Measurements from ENCODE around the gene USP9X. TPM values are rescaled to one million over a fixed set of nuclear protein-coding genes. Genes with fewer than 3 reads are reported as not detected.

The USP9X gene
- total RNA-seq, 1 experiment from 2014 or later: 163 TPM

GRCh38 chrX:41153957-41154356 lies 68.7 kb downstream of the USP9X start:
- H3K36me3 Mint-ChIP-seq: peaks cover 62% of the 10 kb centered on the region
- no peaks in the 10 kb centered on the region for H3K9me3 Mint-ChIP-seq
- no peak for TF ChIP-seq RORB (CRISPR knock-in tag; IDR thresholded peaks at IDR 0.05)
- no peak for TF ChIP-seq ZMAT4 (CRISPR knock-in tag; IDR thresholded peaks at IDR 0.05)
- peak overlapping the region; percentile 60; the same call in 1 of the 2 replicates for H3K27ac Mint-ChIP-seq
- no peak for ATAC-seq
- peaks cover 9% of the 10 kb centered on the region for H3K4me1 Mint-ChIP-seq
- ChIA-PET CTCF (interaction anchor here (1.0 kb wide), 1 partner anchor 26 kb away, joined by 4 read pairs; no protein-coding TSS in a partner anchor), POLR2A (no interaction called here)
- no peaks in the 10 kb centered on the region for H3K27me3 Mint-ChIP-seq (ENCODE audit: low read depth)
- no peak overlapping the region for H3K4me3 Mint-ChIP-seq
- no peak for DNase-seq (ENCODE audit: low spot score)

GRCh38 chrX:41164449-41164848 lies 79.2 kb downstream of the USP9X start:
- H3K27ac Mint-ChIP-seq: no peak overlapping the region
- TF ChIP-seq CREM (CRISPR knock-in tag; IDR thresholded peaks at IDR 0.05) (no peak), TP53 (CRISPR knock-in tag; IDR thresholded peaks at IDR 0.05) (no peak), SMAD3 (CRISPR knock-in tag; IDR thresholded peaks at IDR 0.05; ENCODE audit: borderline replicate concordance) (no peak), ZBTB21 (CRISPR knock-in tag; IDR thresholded peaks at IDR 0.05; ENCODE audit: borderline replicate concordance) (no peak), EMX1 (CRISPR knock-in tag; IDR thresholded peaks at IDR 0.05) (no peak), SP1 (CRISPR knock-in tag; conservative IDR thresholded peaks at IDR 0.05) (no peak)
- TF ChIP-seq, protein P1, sequence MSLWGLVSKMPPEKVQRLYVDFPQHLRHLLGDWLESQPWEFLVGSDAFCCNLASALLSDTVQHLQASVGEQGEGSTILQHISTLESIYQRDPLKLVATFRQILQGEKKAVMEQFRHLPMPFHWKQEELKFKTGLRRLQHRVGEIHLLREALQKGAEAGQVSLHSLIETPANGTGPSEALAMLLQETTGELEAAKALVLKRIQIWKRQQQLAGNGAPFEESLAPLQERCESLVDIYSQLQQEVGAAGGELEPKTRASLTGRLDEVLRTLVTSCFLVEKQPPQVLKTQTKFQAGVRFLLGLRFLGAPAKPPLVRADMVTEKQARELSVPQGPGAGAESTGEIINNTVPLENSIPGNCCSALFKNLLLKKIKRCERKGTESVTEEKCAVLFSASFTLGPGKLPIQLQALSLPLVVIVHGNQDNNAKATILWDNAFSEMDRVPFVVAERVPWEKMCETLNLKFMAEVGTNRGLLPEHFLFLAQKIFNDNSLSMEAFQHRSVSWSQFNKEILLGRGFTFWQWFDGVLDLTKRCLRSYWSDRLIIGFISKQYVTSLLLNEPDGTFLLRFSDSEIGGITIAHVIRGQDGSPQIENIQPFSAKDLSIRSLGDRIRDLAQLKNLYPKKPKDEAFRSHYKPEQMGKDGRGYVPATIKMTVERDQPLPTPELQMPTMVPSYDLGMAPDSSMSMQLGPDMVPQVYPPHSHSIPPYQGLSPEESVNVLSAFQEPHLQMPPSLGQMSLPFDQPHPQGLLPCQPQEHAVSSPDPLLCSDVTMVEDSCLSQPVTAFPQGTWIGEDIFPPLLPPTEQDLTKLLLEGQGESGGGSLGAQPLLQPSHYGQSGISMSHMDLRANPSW (CRISPR knock-in tag; conservative IDR thresholded peaks at IDR 0.05; ENCODE audit: low read depth): no peak
- H3K36me3 Mint-ChIP-seq: peaks cover 43% of the 10 kb centered on the region
- ChIA-PET CTCF (no interaction called here), POLR2A (no interaction called here)
- H3K4me3 Mint-ChIP-seq: no peak overlapping the region
- no peaks in the 10 kb centered on the region for H3K9me3 Mint-ChIP-seq
- DNase-seq (ENCODE audit: low spot score) (no peak), ATAC-seq (no peak)
- no peaks in the 10 kb centered on the region for H3K27me3 Mint-ChIP-seq (ENCODE audit: low read depth)
- H3K4me1 Mint-ChIP-seq: no peaks in the 10 kb centered on the region

GRCh38 chrX:41167888-41168287 lies 82.6 kb downstream of the USP9X start:
- no peaks in the 10 kb centered on the region for H3K27me3 Mint-ChIP-seq (ENCODE audit: low read depth)
- no peaks in the 10 kb centered on the region for H3K4me1 Mint-ChIP-seq
- DNase-seq (ENCODE audit: low spot score): no peak
- ChIA-PET POLR2A (no interaction called here), CTCF (no interaction called here)
- H3K9me3 Mint-ChIP-seq: no peaks in the 10 kb centered on the region
- no peak overlapping the region for H3K27ac Mint-ChIP-seq
- H3K36me3 Mint-ChIP-seq: peaks cover 58% of the 10 kb centered on the region
- H3K4me3 Mint-ChIP-seq: no peak overlapping the region
- ATAC-seq: no peak
- TF ChIP-seq, protein P2, sequence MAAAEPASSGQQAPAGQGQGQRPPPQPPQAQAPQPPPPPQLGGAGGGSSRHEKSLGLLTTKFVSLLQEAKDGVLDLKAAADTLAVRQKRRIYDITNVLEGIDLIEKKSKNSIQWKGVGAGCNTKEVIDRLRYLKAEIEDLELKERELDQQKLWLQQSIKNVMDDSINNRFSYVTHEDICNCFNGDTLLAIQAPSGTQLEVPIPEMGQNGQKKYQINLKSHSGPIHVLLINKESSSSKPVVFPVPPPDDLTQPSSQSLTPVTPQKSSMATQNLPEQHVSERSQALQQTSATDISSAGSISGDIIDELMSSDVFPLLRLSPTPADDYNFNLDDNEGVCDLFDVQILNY (CRISPR knock-in tag; IDR thresholded peaks at IDR 0.05): no peak
- TF ChIP-seq ZNF121 (CRISPR knock-in tag; IDR thresholded peaks at IDR 0.05) (no peak), SP1 (CRISPR knock-in tag; conservative IDR thresholded peaks at IDR 0.05) (no peak), RELA (CRISPR knock-in tag; IDR thresholded peaks at IDR 0.05; ENCODE audit: borderline replicate concordance) (no peak), ZNF416 (CRISPR knock-in tag; IDR thresholded peaks at IDR 0.05) (no peak), AFF4 (CRISPR knock-in tag; IDR thresholded peaks at IDR 0.05; ENCODE audit: borderline replicate concordance) (no peak)
- TF ChIP-seq, protein P3, sequence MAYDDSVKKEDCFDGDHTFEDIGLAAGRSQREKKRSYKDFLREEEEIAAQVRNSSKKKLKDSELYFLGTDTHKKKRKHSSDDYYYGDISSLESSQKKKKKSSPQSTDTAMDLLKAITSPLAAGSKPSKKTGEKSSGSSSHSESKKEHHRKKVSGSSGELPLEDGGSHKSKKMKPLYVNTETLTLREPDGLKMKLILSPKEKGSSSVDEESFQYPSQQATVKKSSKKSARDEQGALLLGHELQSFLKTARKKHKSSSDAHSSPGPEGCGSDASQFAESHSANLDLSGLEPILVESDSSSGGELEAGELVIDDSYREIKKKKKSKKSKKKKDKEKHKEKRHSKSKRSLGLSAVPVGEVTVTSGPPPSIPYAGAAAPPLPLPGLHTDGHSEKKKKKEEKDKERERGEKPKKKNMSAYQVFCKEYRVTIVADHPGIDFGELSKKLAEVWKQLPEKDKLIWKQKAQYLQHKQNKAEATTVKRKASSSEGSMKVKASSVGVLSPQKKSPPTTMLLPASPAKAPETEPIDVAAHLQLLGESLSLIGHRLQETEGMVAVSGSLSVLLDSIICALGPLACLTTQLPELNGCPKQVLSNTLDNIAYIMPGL (CRISPR knock-in tag; IDR thresholded peaks at IDR 0.05): no peak
- TF ChIP-seq, protein P4, sequence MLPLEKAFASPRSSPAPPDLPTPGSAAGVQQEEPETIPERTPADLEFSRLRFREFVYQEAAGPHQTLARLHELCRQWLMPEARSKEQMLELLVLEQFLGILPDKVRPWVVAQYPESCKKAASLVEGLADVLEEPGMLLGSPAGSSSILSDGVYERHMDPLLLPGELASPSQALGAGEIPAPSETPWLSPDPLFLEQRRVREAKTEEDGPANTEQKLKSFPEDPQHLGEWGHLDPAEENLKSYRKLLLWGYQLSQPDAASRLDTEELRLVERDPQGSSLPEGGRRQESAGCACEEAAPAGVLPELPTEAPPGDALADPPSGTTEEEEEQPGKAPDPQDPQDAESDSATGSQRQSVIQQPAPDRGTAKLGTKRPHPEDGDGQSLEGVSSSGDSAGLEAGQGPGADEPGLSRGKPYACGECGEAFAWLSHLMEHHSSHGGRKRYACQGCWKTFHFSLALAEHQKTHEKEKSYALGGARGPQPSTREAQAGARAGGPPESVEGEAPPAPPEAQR (CRISPR knock-in tag; IDR thresholded peaks at IDR 0.05): no peak
- TF ChIP-seq, protein P5, sequence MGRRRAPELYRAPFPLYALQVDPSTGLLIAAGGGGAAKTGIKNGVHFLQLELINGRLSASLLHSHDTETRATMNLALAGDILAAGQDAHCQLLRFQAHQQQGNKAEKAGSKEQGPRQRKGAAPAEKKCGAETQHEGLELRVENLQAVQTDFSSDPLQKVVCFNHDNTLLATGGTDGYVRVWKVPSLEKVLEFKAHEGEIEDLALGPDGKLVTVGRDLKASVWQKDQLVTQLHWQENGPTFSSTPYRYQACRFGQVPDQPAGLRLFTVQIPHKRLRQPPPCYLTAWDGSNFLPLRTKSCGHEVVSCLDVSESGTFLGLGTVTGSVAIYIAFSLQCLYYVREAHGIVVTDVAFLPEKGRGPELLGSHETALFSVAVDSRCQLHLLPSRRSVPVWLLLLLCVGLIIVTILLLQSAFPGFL (CRISPR knock-in tag; IDR thresholded peaks at IDR 0.05; ENCODE audit: borderline replicate concordance): no peak
- TF ChIP-seq, protein P6, sequence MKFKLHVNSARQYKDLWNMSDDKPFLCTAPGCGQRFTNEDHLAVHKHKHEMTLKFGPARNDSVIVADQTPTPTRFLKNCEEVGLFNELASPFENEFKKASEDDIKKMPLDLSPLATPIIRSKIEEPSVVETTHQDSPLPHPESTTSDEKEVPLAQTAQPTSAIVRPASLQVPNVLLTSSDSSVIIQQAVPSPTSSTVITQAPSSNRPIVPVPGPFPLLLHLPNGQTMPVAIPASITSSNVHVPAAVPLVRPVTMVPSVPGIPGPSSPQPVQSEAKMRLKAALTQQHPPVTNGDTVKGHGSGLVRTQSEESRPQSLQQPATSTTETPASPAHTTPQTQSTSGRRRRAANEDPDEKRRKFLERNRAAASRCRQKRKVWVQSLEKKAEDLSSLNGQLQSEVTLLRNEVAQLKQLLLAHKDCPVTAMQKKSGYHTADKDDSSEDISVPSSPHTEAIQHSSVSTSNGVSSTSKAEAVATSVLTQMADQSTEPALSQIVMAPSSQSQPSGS (CRISPR knock-in tag; IDR thresholded peaks at IDR 0.05; ENCODE audit: borderline replicate concordance, low read depth): no peak
